ENCODE measurements around the gene TRIM56. TPM values are rescaled to one million over a fixed set of nuclear protein-coding genes. Genes with fewer than 3 reads are reported as not detected.
"Not testable (repeated sequence)": the region's sequence is repeated elsewhere in the genome, so short reads cannot be mapped to it uniquely, and the experiment has no call there.

Gene TRIM56, protein sequence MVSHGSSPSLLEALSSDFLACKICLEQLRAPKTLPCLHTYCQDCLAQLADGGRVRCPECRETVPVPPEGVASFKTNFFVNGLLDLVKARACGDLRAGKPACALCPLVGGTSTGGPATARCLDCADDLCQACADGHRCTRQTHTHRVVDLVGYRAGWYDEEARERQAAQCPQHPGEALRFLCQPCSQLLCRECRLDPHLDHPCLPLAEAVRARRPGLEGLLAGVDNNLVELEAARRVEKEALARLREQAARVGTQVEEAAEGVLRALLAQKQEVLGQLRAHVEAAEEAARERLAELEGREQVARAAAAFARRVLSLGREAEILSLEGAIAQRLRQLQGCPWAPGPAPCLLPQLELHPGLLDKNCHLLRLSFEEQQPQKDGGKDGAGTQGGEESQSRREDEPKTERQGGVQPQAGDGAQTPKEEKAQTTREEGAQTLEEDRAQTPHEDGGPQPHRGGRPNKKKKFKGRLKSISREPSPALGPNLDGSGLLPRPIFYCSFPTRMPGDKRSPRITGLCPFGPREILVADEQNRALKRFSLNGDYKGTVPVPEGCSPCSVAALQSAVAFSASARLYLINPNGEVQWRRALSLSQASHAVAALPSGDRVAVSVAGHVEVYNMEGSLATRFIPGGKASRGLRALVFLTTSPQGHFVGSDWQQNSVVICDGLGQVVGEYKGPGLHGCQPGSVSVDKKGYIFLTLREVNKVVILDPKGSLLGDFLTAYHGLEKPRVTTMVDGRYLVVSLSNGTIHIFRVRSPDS
- total RNA-seq (2022), result 44.5 and 62.6 TPM in 2 replicates
- percentile 89 among the genes with signal in this experiment for Bru-seq, nascent RNA
- percentile 98 among the genes with signal in this experiment for BruChase-seq, experiment 1, labeled RNA remaining after a 6-hour chase
- BruChase-seq, experiment 2, labeled RNA remaining after a 2-hour chase, result percentile 97 among the genes with signal in this experiment
- long read RNA-seq, full-length matches to known transcripts, result 6 of 42 reads
- long read RNA-seq, partial matches to known transcripts, result 0 of 42 reads
- long read RNA-seq, other reads (novel, unspliced or antisense), result 36 of 42 reads

DNA sequence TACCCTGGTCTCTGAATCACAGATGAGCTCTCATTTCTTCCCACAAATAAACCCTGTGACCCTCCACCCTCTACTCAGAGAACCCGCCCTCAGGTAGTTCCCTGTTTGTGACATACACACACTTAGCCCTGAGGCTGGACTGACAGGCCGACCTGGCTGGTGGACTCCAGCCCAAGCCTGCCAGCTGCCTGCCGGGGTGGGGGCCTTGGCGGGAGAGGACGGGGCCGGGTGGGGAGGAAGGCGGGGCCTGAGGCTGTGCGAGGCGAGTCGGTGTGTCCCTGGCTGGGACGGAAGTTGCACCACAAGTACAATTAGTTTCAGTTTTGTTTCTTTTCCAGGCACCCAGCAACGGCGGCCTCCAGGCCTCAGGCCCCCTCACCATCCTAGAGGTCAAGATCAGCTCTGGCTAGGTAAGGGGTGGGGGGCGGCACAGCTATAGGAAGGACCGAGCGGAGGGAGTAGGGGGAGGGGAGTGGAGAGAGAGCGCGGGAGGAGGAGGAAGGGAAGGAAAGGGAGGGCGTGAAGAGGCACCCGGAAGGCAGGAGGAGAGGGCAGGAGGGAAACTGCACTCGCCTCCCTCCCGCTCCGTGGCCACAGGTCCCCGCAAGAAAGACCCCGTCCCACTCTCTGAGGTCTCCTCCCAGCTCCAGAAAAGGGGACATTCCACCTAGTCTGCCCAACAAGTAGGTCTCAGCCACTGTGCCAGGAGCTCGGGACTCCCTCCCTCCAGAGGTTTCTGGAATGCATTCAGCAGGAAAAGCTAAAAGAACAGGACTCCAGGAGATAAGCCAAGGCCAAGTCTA lies at the start of gene TRIM56:
Gene TRIM56 (plus strand): TSS at position 320 of the 803 bp plus-strand sequence. CDS start 1,832 bp downstream, outside the sequence.
- H3K36me3 Mint-ChIP-seq (ENCODE audit: insufficient read depth, unreplicated experiment), result peaks cover 41% of the 10 kb centered on the region
- BruUV-seq (replicated peaks), result no TSS peak
- CTCF ChIA-PET, result interaction anchor here (0.7 to 1.6 kb wide), 5 partner anchors 10 to 233 kb away, joined by 3 to 7 read pairs (median 3); partner anchors contain the start of genes FIS1 and SLC12A9
- H3K9me3 Mint-ChIP-seq (ENCODE audit: low read depth, unreplicated experiment), result no peaks in the 10 kb centered on the region
- H3K4me3 Mint-ChIP-seq (ENCODE audit: low read depth, unreplicated experiment), result peak within 1 kb of the TSS; percentile 76
- intact Hi-C loops (cut with micrococcal nuclease; ENCODE audit: unreplicated experiment), result no loop called here
- peak; percentile 85 for DNase-seq
- H3K27ac Mint-ChIP-seq (ENCODE audit: unreplicated experiment), result peak within 1 kb of the TSS; percentile 32
- H3K27me3 Mint-ChIP-seq (ENCODE audit: unreplicated experiment), result no peaks in the 10 kb centered on the region
- TF ChIP-seq, protein P1, sequence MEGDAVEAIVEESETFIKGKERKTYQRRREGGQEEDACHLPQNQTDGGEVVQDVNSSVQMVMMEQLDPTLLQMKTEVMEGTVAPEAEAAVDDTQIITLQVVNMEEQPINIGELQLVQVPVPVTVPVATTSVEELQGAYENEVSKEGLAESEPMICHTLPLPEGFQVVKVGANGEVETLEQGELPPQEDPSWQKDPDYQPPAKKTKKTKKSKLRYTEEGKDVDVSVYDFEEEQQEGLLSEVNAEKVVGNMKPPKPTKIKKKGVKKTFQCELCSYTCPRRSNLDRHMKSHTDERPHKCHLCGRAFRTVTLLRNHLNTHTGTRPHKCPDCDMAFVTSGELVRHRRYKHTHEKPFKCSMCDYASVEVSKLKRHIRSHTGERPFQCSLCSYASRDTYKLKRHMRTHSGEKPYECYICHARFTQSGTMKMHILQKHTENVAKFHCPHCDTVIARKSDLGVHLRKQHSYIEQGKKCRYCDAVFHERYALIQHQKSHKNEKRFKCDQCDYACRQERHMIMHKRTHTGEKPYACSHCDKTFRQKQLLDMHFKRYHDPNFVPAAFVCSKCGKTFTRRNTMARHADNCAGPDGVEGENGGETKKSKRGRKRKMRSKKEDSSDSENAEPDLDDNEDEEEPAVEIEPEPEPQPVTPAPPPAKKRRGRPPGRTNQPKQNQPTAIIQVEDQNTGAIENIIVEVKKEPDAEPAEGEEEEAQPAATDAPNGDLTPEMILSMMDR (IDR thresholded peaks at IDR 0.05; ENCODE audit: unreplicated experiment), result no peak
- H3K4me1 Mint-ChIP-seq (ENCODE audit: low read depth, unreplicated experiment), result peaks cover 11% of the 10 kb centered on the region

DNA sequence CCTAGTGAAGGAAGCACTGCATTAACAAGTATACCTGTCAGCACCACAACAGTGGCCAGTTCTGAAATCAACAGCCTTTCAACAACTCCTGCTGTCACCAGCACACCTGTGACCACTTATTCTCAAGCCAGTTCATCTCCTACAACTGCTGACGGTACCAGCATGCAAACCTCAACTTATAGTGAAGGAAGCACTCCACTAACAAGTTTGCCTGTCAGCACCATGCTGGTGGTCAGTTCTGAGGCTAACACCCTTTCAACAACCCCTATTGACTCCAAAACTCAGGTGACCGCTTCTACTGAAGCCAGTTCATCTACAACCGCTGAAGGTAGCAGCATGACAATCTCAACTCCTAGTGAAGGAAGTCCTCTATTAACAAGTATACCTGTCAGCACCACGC lies 49.3 kb upstream of the TRIM56 start:
- Mint-ChIP-seq H3K27ac (ENCODE audit: unreplicated experiment) (no peak overlapping the region), H3K4me1 (ENCODE audit: low read depth, unreplicated experiment) (no peaks in the 10 kb centered on the region), H3K36me3 (ENCODE audit: insufficient read depth, unreplicated experiment) (no peaks in the 10 kb centered on the region), H3K4me3 (ENCODE audit: low read depth, unreplicated experiment) (no peak overlapping the region), H3K27me3 (ENCODE audit: unreplicated experiment) (no peaks in the 10 kb centered on the region), H3K9me3 (ENCODE audit: low read depth, unreplicated experiment) (no peaks in the 10 kb centered on the region)
- BruUV-seq (replicated peaks), result no TSS peak
- DNase-seq, result no peak
- TF ChIP-seq, protein P1 (IDR thresholded peaks at IDR 0.05; ENCODE audit: unreplicated experiment), result no peak
- CTCF ChIA-PET, result no interaction called here
- intact Hi-C loops (cut with micrococcal nuclease; ENCODE audit: unreplicated experiment), result no loop called here

DNA sequence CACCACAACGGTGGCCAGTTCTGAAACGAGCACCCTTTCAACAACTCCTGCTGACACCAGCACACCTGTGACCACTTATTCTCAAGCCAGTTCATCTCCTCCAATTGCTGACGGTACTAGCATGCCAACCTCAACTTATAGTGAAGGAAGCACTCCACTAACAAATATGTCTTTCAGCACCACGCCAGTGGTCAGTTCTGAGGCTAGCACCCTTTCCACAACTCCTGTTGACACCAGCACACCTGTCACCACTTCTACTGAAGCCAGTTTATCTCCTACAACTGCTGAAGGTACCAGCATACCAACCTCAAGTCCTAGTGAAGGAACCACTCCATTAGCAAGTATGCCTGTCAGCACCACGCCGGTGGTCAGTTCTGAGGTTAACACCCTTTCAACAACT lies 44.0 kb upstream of the TRIM56 start:
- H3K9me3 Mint-ChIP-seq (ENCODE audit: low read depth, unreplicated experiment); intact Hi-C loops (cut with micrococcal nuclease; ENCODE audit: unreplicated experiment); H3K4me3 Mint-ChIP-seq (ENCODE audit: low read depth, unreplicated experiment); H3K27ac Mint-ChIP-seq (ENCODE audit: unreplicated experiment); H3K4me1 Mint-ChIP-seq (ENCODE audit: low read depth, unreplicated experiment); H3K27me3 Mint-ChIP-seq (ENCODE audit: unreplicated experiment); H3K36me3 Mint-ChIP-seq (ENCODE audit: insufficient read depth, unreplicated experiment); CTCF ChIA-PET; BruUV-seq (replicated peaks); DNase-seq: not testable (repeated sequence)

DNA sequence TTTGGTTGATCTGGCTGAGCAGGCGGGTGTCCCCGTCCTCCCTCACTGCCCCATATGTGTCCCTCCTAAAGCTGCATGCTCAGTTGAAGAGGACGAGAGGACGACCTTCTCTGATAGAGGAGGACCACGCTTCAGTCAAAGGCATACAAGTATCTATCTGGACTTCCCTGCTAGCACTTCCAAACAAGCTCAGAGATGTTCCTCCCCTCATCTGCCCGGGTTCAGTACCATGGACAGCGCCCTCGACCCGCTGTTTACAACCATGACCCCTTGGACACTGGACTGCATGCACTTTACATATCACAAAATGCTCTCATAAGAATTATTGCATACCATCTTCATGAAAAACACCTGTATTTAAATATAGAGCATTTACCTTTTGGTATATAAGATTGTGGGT lies 26.9 kb upstream of the TRIM56 start:
- CTCF ChIA-PET, result interaction anchor here (0.5 kb wide), 1 partner anchor 12 kb away, joined by 3 read pairs; no protein-coding TSS in a partner anchor
- TF ChIP-seq, protein P1 (IDR thresholded peaks at IDR 0.05; ENCODE audit: unreplicated experiment), result no peak
- Mint-ChIP-seq H3K27me3 (ENCODE audit: unreplicated experiment) (peaks cover 46% of the 10 kb centered on the region), H3K4me3 (ENCODE audit: low read depth, unreplicated experiment) (no peak overlapping the region), H3K4me1 (ENCODE audit: low read depth, unreplicated experiment) (no peaks in the 10 kb centered on the region), H3K36me3 (ENCODE audit: insufficient read depth, unreplicated experiment) (peaks cover 4% of the 10 kb centered on the region), H3K9me3 (ENCODE audit: low read depth, unreplicated experiment) (no peaks in the 10 kb centered on the region), H3K27ac (ENCODE audit: unreplicated experiment) (no peak overlapping the region)
- intact Hi-C loops (cut with micrococcal nuclease; ENCODE audit: unreplicated experiment), result loop anchor here (5.0 kb wide), 1 partner anchor 91 kb away; the partner anchor contains the start of gene MUC12
- no TSS peak for BruUV-seq (replicated peaks)
- peak; percentile 20 for DNase-seq
